NCI-H1417 treated with DMSO at 0.1 percent for 48 hours (cell line): ENCODE results near the gene IBA57.
"Not testable (repeated sequence)": the region's sequence is repeated elsewhere in the genome, so short reads cannot be mapped to it uniquely, and the experiment has no call there.

Experiments
- DNase-seq: peaks from one replicate; lab custom pipeline; 2025; lab: John Stamatoyannopoulos, UW

The IBA57 gene

DNA sequence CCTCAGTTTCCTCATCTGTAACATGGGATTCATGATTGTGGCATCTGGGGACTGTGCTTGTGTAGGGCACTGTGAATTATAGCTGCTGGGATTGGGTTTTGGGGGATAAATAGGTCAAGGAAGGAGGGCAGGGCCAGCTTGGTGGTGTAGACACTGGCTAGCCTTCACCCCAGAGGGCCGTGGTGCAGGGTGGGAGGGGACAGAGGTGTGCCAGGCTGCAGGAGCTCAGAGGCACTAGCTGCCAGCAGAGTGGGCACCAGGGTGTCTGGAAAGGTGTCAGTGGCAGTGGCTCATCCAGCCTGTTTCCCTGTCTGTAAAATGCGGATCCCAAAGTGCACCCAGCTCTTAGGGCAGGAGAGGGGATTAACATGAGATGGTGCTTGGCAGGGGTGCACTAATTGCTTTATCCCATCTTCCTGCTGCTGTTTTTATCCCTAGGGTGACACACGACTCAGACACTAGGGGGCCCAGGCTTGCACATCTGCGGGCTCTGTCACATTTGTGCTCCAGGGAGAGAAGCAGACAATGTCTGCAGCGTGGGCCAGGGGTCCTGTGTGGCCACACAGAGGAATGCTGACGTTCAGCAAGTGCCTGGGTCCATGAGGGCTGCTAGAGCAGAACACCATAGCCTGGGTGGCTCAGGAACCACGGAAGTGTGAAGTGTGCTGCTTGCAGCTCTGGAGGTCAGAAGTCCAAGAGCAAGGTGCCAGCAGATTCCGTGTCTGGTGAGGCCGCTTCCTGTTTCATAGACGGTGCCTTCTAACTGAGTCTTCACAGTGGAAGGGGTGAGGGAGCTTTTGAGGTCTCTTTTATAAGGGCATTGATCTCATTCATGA, 61.6 kb downstream of the IBA57 start:
- DNase-seq = no peak

DNA sequence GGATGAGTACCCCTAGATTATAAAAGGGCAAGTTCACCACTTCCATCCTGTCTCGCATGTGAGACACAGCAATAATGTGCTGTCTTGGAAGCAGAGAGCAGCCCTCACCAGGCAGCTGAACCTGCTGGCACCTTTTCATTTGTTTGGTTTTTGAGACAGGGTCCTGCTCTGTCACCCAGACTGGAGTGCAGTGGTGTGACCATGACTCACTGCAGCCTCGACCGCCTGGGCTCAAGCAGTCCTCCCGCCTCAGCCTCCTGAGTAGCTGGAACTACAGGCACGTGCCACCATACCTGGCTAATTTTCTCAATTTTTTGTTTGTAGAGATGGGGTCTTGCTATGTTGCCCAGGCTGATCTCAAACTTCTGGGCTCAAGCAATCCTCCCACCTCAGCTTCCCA, 62.5 kb downstream of the IBA57 start:
- not testable (repeated sequence) for DNase-seq

DNA sequence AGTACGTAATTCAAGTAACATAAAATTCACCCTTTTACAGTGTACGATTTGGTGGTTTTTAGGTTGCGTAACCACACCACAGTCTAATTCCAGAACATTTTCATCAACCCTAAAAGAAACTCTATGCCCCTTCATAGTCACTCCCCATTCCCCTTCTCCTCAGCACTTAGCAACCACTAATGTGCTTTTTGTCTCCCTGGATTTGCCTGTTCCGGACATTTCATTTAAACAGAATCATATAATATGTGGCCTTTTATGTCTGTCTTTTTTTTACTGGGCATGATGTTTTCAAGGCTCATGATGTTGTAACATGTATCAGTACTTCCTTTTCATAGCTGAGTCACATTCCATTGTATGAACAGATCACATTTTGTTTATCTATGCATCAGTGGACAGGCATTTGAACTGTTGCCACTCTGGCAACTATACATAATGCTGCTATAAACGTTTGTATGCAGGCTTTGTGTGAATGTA, 63.0 kb downstream of the IBA57 start:
- DNase-seq = no peak

DNA sequence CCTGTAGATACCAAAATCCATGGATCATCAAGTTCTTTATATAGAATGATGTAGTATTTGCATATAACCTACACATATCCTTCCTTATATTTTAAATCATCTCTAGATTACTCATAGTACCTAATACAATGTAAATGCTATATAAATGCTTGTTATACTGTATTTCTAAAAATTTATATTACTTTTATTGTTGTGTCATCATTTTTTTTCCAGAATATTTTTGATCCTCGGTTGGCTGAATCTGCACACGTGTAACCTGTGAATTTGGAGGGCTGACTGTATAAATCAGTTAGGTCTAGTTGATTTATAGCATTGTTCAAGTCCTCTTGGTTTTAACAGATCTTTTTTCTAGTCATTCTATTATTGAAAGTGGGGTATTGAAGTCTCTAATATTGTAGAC, 65.6 kb downstream of the IBA57 start:
- no peak for DNase-seq
